ENCODE measurements around the gene OR2A7.
"Not testable (repeated sequence)": the region's sequence is repeated elsewhere in the genome, so short reads cannot be mapped to it uniquely, and the experiment has no call there.

Gene OR2A7, protein sequence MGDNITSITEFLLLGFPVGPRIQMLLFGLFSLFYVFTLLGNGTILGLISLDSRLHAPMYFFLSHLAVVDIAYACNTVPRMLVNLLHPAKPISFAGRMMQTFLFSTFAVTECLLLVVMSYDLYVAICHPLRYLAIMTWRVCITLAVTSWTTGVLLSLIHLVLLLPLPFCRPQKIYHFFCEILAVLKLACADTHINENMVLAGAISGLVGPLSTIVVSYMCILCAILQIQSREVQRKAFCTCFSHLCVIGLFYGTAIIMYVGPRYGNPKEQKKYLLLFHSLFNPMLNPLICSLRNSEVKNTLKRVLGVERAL

DNA sequence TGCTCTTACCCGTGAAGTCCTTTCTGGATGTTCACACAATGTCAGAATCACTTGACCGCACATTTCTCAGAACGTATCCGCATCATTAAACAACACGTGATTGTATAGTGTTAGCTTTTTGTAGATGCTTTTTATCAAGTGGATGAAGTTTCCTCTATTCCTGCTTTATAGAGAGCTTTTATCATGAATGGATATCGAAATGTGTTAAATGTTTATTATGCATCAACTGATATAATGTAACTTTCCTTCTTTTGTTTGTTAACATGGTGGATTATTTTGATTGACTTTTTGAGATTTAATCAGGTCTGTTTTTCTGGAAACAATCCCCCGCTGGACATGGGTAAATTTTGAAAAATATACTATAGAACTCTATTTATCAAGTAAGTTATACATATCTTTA, at the start of gene OR2A7:
TSS of gene OR2A7 (minus strand) at position 101 of the 400 bp plus-strand sequence. CDS start 5,164 bp downstream, outside the sequence.
- ATAC-seq = not testable (repeated sequence)

DNA sequence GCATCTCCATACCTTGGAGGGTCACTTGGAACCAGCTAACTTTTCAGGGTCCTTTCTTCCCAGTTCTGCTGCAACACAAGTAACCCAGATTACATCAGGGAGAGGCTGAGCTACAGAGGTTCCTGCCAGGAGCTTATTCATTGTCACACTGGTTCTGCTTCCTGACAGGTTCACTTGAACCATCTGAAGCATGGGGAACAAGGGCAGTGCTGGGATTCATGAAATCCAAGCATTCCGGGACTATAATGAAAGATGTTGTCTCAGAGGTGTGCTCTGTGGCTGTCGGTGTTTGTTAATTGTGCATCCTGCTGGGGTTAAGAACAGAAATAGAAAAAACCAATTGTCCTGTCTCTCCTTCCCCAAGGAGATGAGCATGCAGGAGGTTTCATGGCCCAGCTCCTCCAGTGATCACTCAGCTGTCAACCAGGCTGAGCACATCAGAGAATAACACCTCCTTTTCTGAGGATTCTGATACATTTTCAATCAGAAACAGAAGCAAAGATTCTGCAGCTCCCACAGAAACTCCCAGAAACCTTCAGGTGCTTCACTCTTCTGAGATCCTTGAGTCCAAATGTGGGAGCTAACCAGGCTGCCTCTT, 47.4 kb upstream of the OR2A7 start, which contains the start of gene OR2A1:
TSS of gene OR2A1 (plus strand) at position 548 of the 598 bp plus-strand sequence. CDS start 5,706 bp downstream, outside the sequence.
- not testable (repeated sequence) for ATAC-seq

DNA sequence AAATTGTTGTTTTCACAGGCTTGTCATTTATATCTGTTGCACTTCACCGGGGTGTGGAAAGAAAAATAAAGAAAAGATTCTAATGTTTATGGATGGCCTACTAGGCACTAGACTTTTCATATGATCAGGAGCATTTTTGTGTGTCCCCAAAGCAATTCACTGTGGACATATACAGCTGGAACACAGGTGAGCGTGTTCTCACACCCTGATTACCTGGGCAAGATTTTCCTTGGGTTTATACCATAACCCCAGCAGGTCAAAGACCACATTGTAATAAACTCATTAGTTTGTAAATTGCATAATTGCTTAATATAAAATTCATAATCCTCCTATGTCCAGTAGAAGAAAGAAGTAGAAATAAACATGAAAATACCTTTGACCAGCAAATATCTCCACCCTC, 46.6 kb upstream of the OR2A7 start:
- not testable (repeated sequence) for ATAC-seq

DNA sequence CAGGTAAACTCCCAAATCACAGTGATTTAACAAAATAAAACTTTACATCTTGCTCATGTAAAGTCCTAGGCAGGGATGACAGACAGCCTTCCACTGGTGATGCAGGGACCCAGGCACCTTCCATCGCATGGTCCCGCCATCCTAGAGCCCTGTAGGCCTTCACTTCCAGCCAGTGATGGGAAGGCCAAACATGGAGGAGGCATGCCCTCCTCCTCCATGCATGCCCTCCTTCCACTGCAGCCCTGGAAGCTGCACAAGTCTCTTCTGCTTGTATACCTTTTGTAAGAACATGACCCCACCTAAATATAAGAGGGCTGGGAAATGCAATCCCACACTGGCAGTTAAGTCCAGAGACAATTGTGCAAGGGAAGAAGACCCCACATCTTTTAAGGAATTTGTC, 45.1 kb upstream of the OR2A7 start:
- not testable (repeated sequence) for ATAC-seq

DNA sequence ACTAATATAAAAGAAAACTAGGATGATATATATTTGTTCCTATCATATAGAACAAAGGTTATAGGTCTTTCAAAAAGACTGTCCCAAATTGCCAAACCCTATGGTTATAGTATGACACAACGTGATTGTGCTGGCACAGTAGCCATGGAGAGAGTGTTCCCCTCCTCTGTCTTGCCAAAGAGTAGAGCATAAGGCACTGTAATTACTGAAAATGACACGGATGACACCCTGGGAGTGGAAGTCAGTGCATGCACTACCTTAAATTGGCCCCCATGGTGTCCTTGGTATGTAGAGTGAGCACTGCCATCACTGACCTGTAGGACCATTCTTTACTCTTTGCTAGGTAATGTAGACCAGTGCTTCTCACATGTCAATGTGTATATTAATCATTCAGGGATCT, 40.6 kb upstream of the OR2A7 start:
- ATAC-seq = not testable (repeated sequence)

DNA sequence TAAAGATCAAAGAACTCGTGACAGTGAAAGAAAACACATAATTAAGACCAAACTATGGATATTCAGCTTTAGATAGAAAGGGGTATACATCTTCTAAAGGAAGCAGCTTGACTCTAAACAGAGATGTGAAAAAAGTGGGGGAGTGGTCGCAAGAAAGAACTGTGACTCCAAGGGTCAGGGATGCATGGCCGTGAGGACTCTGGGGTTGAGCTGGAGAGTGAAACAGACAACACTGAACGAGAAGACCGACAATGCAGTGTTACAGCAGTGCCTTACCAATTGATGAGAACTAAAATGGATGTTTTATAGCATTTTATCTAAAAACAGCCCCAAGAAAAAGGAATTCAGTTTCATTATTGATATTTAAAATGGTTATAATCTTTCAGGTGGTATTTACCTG, 39.0 kb upstream of the OR2A7 start:
- 0 out of 3 replicates have a peak, but pooled peaks have one; percentile 31 for ATAC-seq

DNA sequence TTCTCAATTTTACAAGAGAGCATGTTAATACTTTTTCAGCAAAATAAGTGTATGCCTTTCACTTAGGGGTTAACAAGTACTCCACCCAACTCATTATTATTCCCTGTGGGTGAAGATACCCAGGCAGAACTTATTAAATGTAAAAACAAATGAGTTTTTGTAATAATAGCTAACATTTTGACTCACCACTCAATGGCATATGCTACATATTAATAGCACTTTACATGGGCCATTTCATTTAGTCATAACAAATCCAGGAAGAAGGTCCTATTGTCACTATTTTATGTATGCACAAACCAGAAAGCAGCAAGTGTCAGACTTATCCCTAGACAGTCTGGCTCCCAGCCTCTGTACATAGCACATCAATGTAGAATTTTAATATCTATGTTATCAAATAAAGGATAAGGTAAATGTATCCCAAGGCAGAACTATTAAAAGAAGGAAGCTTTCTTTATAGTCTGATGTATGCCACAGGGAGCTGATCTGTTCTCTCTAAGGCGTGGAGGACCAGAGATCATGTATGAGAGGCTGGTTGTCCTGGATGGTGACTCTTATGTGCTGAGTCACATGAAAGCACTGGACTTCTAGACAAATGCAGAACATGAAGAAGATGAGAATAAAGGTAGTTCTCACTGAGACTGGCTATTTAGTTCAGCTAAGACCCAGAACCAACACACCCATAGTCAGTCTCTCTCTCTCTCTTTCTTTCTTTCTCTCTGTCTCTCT, 38.1 kb upstream of the OR2A7 start:
- ATAC-seq = not testable (repeated sequence)

DNA sequence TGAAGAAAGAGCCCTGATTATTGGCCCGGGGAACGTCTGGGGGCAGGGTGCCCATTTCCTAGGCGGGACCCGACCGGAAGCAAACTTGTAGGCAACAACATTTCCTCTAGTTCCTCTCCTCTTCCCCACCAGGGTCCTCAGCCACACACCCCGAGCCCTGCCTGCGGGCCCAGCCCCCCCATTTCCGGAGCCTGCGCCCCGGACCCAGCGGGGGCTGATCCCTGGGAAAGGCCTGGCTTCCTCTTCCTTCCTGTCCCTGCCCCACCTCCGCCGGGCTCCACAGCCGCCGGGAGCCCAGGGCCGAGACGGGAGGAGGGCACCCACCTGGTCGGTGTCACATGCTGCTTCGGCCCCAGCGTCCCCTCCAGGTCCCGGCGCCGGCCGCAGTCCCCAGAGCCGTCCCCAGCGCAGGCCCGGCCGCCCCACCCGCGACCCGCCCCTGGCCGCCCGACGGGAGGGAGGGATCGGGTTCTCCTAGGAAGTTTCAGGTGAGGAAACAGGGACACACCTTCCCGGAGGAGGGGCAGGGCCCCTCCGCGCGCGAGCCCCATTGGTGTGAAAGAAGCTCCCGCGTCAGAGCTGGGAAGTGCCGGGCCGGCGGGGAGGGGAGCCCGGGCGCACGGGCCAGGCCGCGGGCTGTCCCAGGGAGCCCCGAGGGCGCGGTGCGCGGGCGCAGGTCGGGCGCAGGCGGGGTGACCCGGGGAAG, 29.4 kb upstream of the OR2A7 start:
- ATAC-seq = not testable (repeated sequence)

DNA sequence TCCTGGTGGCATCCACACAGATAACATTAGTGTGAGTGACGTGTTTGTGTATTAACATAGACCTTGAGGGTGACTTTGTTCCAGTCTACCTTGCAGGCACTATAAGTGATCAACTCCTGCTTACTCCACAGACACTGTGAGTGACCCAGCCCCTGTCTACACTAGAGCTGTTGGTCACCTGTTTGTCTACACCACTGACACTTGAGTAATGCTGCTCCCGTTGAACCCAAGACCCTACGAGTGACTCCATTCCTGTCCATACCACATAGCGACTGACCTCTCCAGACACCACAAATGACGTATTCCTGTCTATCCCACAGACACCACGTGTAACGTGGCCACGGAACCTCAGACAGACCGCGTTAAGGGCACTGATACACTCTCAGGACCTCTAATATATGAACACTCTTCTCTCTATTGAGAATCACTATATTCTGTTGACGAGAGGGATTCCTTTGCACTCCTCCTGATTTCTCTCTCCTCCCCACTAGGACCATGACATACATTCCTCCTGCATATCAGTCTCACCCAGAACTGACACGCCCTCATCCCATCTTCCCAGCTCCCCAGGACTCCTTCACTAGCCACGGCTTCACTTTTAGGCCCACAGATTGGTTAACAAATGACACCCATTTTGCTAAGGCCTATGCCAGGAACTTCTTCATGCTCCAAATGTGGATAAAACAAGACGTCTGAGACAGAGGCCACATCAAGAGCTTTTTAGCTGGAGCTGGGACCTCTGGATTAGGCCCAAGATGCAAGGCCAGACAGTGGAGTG, 28.0 kb upstream of the OR2A7 start:
- not testable (repeated sequence) for ATAC-seq

DNA sequence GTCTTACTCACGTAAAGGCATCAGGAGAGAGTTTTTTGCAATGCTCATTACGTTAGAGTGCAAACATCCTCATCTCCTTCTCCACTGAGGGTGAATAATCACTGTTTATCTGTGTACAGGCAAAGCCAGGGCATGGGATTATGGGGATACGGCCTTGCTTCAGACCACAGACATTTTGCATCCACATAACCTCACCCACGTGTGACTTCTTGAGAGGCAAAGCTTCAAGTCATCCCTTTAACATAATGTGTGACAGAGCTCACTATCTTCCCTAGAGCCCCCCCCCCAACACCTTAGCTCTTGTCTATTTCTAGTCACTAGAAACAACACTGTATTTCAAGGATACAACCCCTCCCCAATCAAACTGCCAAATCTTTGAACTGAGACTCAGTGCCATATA, 27.0 kb upstream of the OR2A7 start:
- ATAC-seq = not testable (repeated sequence)

DNA sequence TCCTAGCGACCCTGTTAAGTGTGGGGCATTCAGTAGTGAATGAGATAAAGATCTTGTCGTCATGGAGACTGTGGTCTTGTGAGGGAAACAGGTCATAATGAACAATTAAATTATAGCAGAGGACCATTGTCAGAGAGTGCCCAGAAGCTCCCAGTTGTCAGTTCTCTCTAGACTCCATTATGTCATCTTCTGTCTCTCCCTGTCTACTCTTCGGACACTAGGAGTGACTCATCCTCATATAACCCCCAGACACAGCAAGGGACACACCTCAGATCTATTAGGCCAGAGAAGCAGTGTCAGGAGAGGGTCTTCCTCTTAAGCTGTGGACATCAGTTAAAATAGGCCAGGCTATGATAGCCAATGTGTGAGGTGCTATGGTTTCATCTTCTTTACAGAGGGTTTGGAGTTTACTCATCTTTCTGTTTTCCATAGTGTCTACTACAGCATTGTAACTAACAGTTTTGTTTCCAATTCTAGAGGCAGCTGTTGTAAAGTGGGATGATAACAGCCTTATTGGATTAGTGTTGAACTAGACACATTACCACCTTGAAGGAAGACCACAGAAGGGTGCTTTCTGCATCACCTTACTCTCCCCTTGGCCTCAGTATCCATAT, 22.7 kb upstream of the OR2A7 start:
- not testable (repeated sequence) for ATAC-seq

DNA sequence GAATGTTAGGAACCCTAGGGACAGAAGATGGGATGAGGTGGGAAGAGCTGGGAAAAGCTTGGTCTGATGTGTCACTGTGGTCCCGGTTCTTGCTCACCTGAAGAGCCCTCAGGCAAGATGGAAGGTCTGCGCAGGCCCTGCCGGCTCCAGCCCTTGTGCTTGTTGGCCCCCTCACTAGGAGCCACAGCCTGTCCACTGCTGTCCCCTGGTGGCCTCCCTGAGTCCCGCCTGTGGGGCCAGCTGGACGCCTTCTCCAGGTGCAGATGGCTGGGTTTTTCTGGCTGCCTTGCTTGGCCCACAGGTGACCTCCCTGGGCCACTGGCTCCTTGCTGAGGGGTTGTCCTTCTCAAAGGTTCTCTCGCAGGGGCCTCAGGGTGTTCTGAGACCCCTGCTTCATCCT, 19.1 kb upstream of the OR2A7 start:
- peak; percentile 33; the same call in 2 of the 3 replicates for ATAC-seq

DNA sequence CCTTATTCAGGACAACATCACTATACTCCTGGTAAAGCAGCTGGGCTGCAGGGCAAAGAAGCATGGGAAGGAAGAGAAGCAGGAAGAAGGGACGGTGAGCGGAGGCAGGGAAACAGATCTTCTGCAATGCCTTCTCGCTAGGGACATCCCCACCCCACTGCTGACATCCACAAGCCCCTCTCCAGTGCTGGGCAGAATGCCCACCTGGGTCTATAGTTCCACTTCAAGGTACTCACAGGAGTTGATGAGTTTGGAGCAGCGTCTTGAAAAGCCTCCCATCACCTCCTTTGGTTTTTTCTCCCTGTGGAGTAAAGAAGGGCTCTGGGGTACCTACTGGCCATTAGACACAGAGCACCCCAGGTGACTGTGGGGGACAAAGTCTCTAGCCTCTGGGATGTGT, 17.9 kb upstream of the OR2A7 start:
- not testable (repeated sequence) for ATAC-seq

DNA sequence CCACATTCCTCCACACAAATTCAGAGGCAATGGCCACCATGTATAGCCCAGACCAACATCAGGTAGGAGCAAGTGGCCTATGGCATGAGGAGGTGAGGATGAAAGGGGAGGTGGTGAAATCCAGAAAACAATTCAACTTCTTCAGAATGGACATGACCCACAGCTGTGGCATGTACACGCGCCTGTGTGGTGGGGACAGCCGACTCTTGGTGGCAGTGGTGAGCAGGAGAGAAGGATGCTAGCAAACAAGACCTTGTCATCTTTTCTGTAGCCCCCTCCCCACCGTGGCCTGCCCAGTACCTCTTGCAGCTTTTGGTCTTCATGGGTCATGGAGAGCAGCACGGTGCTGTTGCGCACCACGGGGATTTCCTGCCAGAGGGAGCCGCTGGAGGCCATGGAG, 17.4 kb upstream of the OR2A7 start:
- ATAC-seq = not testable (repeated sequence)

DNA sequence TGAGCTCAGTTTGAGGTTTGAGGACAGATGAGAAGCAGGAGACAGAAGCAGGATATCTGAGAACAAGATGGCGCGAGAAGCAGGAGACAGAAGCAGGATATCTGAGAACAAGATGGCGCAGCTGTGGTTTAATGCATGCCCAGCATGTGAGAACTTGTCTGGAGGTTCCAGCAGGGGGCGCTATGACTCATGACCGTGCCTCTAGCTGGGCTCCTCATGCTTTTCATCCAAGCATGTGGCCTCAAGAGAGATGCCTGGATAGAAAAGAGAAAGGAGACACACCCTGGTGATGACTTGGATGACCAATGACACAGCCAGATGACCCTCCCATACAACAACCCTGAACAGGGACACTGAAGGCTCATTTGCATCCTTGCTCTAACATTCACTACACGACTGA, 15.4 kb upstream of the OR2A7 start:
- ATAC-seq = not testable (repeated sequence)

DNA sequence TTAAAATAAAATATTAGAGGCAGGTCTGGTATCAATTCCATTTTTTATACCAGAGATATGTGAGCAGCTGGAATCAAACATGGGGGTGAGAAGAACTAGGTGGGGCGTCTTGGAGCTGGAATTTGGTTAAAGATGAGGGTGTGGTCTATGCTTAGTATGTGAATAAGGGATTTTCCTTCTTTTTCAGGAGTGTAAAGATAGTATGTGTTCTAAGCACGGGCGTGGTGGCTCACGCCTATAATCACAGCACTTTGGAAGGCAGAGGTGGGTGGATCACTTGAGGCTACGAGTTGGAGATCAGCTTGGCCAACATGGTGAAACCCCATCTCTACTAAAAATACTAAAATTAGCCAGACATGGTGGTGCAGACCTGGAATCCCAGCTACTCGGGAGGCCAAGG, 10.7 kb upstream of the OR2A7 start:
- ATAC-seq = not testable (repeated sequence)

DNA sequence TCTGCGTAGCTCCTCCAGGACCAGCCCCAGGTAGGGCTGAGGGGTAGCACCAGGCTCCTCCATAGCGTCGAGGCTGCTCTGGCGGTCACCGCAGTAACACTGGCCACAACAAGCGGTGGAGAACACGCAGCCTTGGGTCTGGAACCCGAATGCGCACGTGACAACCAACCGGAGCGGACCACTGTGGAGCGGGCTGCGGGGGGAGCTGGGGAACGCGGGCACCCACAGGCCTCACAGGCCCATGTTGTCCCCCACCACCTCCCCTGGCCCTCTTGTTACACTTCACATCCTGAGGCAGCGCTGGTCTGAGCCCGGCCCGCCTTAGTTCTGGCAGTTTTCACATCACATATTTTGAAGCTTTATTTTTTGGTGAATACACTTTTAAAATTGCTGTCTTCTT, 4.6 kb upstream of the OR2A7 start, which contains the start of gene CTAGE8:
TSS of gene CTAGE8 (minus strand) at position 101 of the 400 bp plus-strand sequence. CDS start at position 63, 38 bp downstream.
- ATAC-seq = not testable (repeated sequence)

DNA sequence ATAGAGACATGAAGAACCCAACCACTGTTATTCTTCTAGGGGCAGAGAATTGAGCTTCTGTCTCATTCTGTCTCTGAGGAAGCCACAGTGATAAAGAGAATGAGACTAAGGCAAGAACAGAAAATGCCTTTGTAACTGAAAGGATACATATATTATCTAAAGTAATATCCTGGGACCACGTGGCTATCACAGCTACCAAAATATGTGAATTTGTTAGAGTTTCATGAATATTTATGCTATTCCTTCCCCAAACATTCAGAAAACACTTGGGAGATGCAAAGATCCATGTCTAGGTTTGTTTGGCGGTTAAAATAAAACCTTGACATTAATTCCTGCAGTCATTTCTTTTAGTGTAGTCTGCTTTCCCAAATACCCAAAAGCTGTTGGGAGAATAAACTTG, 2.5 kb downstream of the OR2A7 start:
- ATAC-seq = not testable (repeated sequence)

DNA sequence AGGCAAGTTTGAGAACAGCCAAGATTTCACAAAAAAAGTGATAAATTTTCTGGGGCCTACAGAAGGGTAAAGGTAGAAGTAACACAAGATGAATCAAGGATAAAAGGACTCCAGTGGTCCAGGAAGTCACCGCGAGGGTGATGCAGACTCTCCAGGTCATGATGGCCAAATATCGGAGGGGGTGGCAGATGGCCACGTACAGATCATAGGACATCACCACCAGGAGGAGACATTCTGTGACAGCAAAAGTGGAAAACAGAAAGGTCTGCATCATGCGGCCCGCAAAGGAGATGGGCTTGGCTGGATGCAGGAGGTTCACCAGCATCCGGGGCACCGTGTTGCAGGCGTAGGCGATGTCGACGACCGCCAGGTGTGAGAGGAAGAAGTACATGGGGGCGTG, 5.5 kb downstream of the OR2A7 start:
- ATAC-seq = not testable (repeated sequence)
